OCI-LY1 (cell line): Measurements from ENCODE around the gene RHOJ.

Source experiments
- EZH2 ChIP-seq: fragments of 200-600 bp; sonication (generic), shearing (Covaris generic); IDR thresholded peaks from 2 replicates; pipeline ENCODE4 v1.8.0; 2017; ENCODE audit warnings: borderline replicate concordance, mixed run types, mild to moderate bottlenecking, antibody characterized with exemption, low read length, moderate library complexity, mixed read lengths
- TF ChIP-seq, protein P1 (sequence below): fragments of 200-600 bp; sonication (generic), shearing (Covaris generic); IDR thresholded peaks from 2 replicates; pipeline ENCODE4 v1.5.1; 2017; ENCODE audit warnings: mild to moderate bottlenecking, antibody characterized with exemption, low read length, moderate library complexity, mixed read lengths

GRCh38 chr14:63292805-63293204 is 88.6 kb downstream of the RHOJ start:
- TF ChIP-seq, protein P1, sequence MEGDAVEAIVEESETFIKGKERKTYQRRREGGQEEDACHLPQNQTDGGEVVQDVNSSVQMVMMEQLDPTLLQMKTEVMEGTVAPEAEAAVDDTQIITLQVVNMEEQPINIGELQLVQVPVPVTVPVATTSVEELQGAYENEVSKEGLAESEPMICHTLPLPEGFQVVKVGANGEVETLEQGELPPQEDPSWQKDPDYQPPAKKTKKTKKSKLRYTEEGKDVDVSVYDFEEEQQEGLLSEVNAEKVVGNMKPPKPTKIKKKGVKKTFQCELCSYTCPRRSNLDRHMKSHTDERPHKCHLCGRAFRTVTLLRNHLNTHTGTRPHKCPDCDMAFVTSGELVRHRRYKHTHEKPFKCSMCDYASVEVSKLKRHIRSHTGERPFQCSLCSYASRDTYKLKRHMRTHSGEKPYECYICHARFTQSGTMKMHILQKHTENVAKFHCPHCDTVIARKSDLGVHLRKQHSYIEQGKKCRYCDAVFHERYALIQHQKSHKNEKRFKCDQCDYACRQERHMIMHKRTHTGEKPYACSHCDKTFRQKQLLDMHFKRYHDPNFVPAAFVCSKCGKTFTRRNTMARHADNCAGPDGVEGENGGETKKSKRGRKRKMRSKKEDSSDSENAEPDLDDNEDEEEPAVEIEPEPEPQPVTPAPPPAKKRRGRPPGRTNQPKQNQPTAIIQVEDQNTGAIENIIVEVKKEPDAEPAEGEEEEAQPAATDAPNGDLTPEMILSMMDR: no peak
- TF ChIP-seq EZH2: no peak
